Stimulated activated naive B cell treated with anti-CD40 and anti-IgM and Interleukin-4, amounts not matched to agents 10 μg/mL and 1 μg/mL and 100 μg/mL, for 72 hours (primary cell): ENCODE results near the gene BBS9.
"Not testable (repeated sequence)": the region's sequence is repeated elsewhere in the genome, so short reads cannot be mapped to it uniquely, and the experiment has no call there.

Experiments
- ATAC-seq, 2 donors: fragments of 150-1000 bp; cut with Tn5 transposase; replicated peaks; 2 replicates each; pipeline ENCODE4 v1.10.0; 2021; ENCODE audit warnings: moderate library complexity in 1 of 2
- DNase-seq: peaks from one replicate; pipeline ENCODE4 v3.0.0; 2021
- H3K27ac Mint-ChIP-seq: one replicate; pipeline ENCODE4 v1.8.0; 2022; ENCODE audit warnings: mild to moderate bottlenecking, mixed read lengths
- H3K27me3 Mint-ChIP-seq, 2 donors: one replicate each; pipeline ENCODE4 v1.8.0; 2022; ENCODE audit warnings: mixed read lengths in 2 of 2
- H3K36me3 Mint-ChIP-seq, 2 donors: one replicate each; pipeline ENCODE4 v1.8.0; 2022; ENCODE audit warnings: mixed read lengths in 2 of 2, mild to moderate bottlenecking in 1 of 2
- H3K4me1 Mint-ChIP-seq, 2 donors: one replicate each; pipeline ENCODE4 v1.8.0; 2022; ENCODE audit warnings: mixed read lengths in 2 of 2, mild to moderate bottlenecking in 1 of 2
- H3K4me3 Mint-ChIP-seq, 2 donors: one replicate each; pipeline ENCODE4 v1.8.0; 2022; ENCODE audit warnings: mild to moderate bottlenecking in 2 of 2, mixed read lengths in 2 of 2, moderate library complexity in 1 of 2
- H3K9me3 Mint-ChIP-seq, 2 donors: one replicate each; pipeline ENCODE4 v1.8.0; 2022; ENCODE audit warnings: mixed read lengths in 2 of 2, mild to moderate bottlenecking in 1 of 2

BBS9 gene

DNA sequence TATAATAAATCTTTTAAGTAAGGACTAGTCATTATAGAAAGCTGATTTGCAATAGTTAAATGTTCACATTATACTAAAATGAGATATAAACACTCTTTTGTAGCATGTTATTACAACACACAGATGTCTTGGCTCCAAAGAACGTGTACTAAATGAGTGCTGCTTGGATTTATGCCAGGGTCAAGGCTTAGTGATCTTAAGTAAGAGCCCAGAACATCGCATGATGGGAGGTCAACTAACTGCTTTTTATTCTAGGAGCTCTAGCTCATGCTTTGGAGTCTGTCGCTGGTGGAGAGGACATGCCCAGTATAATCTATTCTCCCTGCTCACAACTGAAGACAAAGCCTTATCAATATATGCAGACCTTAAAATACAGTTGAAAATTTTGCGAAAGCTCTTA, 315.1 kb downstream of the BBS9 start:
- no peaks in the 10 kb centered on the region for H3K36me3 Mint-ChIP-seq
- DNase-seq, result no peak
- no peaks in the 10 kb centered on the region for H3K9me3 Mint-ChIP-seq
- no peak overlapping the region for H3K4me3 Mint-ChIP-seq
- no peak for ATAC-seq
- peaks cover 0 to 3% of the 10 kb centered on the region in 2 donors for H3K4me1 Mint-ChIP-seq
- no peak overlapping the region for H3K27ac Mint-ChIP-seq
- no peaks in the 10 kb centered on the region for H3K27me3 Mint-ChIP-seq

- peaks cover 0 to 3% of the 10 kb centered on the region in 2 donors for H3K4me1 Mint-ChIP-seq
- no peak for ATAC-seq
- H3K27me3 Mint-ChIP-seq, result no peaks in the 10 kb centered on the region
- peaks cover 0 to 5% of the 10 kb centered on the region in 2 donors for H3K9me3 Mint-ChIP-seq
- no peak overlapping the region for H3K27ac Mint-ChIP-seq
- H3K4me3 Mint-ChIP-seq, result no peak overlapping the region
- H3K36me3 Mint-ChIP-seq, result peaks cover 0 to 3% of the 10 kb centered on the region in 2 donors
- no peak for DNase-seq
Observed at GRCh38 chr7:33446551-33446950, 317.2 kb downstream of the BBS9 start.

DNA sequence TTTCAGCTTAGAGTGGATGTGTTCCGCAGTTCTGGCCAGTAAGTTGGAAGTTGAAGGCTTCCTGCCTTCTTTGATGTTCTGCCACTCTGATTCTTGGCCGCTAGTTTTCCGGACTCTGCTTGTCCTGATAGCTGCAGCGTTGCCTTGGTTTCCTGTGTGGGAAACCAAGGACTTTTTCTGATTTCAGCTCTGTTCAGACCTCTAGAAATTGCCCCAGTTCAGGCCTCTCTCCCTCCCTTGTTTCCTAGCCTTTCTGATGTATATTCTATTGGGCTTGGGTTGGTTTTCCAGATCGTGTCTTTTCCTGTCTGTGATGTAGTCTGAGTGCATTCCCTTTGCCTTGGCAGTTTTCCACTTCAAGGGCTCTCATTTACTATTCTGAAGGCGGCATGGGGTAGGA, 318.7 kb downstream of the BBS9 start:
- Mint-ChIP-seq H3K36me3 (peaks cover 4 to 7% of the 10 kb centered on the region in 2 donors), H3K9me3 (peaks cover 0 to 7% of the 10 kb centered on the region in 2 donors), H3K27me3 (no peaks in the 10 kb centered on the region), H3K27ac (no peak overlapping the region), H3K4me3 (no peak overlapping the region), H3K4me1 (peaks cover 0 to 3% of the 10 kb centered on the region in 2 donors)
- ATAC-seq (no peak), DNase-seq (no peak)

GRCh38 chr7:33449847-33450246, 320.5 kb downstream of the BBS9 start:
- Mint-ChIP-seq H3K27me3 (no peaks in the 10 kb centered on the region), H3K4me1 (peaks cover 0 to 3% of the 10 kb centered on the region in 2 donors), H3K4me3 (no peak overlapping the region), H3K9me3 (peaks cover 0 to 7% of the 10 kb centered on the region in 2 donors), H3K27ac (no peak overlapping the region), H3K36me3 (peaks cover 4 to 7% of the 10 kb centered on the region in 2 donors)
- no peak for ATAC-seq
- DNase-seq, result no peak

DNA sequence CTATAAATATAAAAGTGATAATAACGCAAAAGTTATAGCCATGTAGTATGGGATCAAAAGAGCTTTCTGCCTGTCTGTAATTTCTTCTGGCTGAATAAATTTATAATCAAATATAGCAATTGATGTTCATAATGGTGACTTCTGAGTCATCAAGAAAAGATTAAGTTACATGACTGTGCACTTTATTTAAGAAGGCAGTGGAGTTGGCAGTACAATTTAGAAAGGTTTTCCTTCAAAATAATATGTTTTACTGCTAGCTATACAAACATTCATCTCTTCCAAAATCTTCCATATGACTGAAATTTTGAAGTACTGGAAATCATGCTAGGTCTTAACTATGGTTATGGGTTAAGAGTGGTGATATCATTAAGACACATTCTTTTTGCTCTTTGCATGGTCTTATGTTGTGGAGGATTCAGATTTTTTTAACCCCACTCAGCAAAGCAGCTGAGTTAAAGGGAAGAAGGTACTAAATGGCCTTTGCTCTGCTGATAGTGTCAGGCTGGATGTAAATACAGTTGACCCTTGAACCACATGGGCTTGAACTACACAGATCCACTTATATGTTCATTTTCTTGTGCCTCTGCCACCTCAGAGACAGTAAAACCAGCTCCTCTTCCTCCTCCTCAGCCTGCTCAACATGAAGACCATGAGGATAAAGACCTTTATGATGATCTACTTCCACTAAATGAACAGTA, 323.6 kb downstream of the BBS9 start:
- no peak for ATAC-seq
- H3K9me3 Mint-ChIP-seq, result peaks cover 0 to 7% of the 10 kb centered on the region in 2 donors
- H3K36me3 Mint-ChIP-seq, result peaks cover 4 to 7% of the 10 kb centered on the region in 2 donors
- no peak overlapping the region for H3K4me3 Mint-ChIP-seq
- no peaks in the 10 kb centered on the region for H3K27me3 Mint-ChIP-seq
- H3K4me1 Mint-ChIP-seq, result peaks cover 0 to 3% of the 10 kb centered on the region in 2 donors
- H3K27ac Mint-ChIP-seq, result no peak overlapping the region
- no peak for DNase-seq

GRCh38 chr7:33457039-33457438, 327.7 kb downstream of the BBS9 start:
- Mint-ChIP-seq H3K4me3 (no peak overlapping the region), H3K27ac (no peak overlapping the region), H3K36me3 (peaks cover 3 to 4% of the 10 kb centered on the region in 2 donors), H3K4me1 (no peaks in the 10 kb centered on the region), H3K9me3 (peaks cover 0 to 2% of the 10 kb centered on the region in 2 donors), H3K27me3 (no peaks in the 10 kb centered on the region)
- ATAC-seq (no peak), DNase-seq (no peak)

DNA sequence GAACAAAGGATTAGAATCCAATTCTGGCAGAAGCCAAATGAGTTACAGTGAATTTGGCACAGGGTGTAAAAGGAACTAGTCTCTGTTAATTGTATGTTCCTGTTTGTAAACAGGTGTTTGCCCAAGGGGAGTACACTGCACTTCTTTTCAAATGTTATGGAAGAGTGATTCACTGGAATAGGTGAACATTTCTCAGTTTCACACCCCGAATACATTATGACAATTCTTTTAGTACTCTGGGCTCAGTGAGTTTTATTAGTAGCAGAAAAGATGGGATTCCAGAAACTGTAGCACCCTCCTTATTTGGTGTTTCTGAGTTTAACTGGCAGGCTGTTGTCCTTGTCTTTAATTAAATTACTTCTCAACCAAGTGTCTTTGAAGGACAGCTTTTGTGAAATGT, 329.2 kb downstream of the BBS9 start:
- DNase-seq, result no peak
- no peaks in the 10 kb centered on the region for H3K9me3 Mint-ChIP-seq
- peaks cover 3 to 5% of the 10 kb centered on the region in 2 donors for H3K4me1 Mint-ChIP-seq
- H3K27me3 Mint-ChIP-seq, result no peaks in the 10 kb centered on the region
- no peak for ATAC-seq
- H3K4me3 Mint-ChIP-seq, result no peak overlapping the region
- H3K27ac Mint-ChIP-seq, result no peak overlapping the region
- no peaks in the 10 kb centered on the region for H3K36me3 Mint-ChIP-seq

DNA sequence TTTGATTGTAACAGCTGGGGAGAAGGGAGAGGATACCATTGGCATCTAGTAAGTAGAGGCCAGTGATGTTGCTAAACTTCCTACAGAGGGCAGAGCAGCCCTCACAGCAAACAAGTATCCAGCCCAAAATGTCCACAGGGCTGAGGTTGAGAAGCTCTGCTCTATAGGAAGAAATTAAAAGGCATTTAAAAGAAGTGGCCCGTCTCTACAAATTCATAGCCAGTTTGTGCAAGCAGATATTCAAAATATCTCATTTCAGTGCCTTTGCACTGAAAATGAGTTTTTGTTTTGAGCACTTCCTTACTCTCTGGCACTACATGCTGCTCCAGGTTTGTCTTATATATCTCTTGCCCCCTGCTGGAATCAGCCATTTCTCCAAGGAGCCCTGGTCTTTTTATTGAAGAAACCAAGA, 330.0 kb downstream of the BBS9 start:
- Mint-ChIP-seq H3K27ac (no peak overlapping the region), H3K36me3 (no peaks in the 10 kb centered on the region), H3K27me3 (no peaks in the 10 kb centered on the region), H3K4me3 (no peak overlapping the region), H3K4me1 (peaks cover 3 to 5% of the 10 kb centered on the region in 2 donors), H3K9me3 (no peaks in the 10 kb centered on the region)
- peak; percentile 71 to 78 for ATAC-seq
- DNase-seq, result no peak

- H3K4me3 Mint-ChIP-seq, result no peak overlapping the region
- no peaks in the 10 kb centered on the region for H3K27me3 Mint-ChIP-seq
- H3K27ac Mint-ChIP-seq, result no peak overlapping the region
- peak in 1 of 2 donors; percentile 68 for ATAC-seq
- peaks cover 0 to 4% of the 10 kb centered on the region in 2 donors for H3K9me3 Mint-ChIP-seq
- DNase-seq, result no peak
- peaks cover 3 to 5% of the 10 kb centered on the region in 2 donors for H3K4me1 Mint-ChIP-seq
- peaks cover 5% of the 10 kb centered on the region in 2 donors for H3K36me3 Mint-ChIP-seq
Observed at GRCh38 chr7:33463131-33463530, 333.8 kb downstream of the BBS9 start.

DNA sequence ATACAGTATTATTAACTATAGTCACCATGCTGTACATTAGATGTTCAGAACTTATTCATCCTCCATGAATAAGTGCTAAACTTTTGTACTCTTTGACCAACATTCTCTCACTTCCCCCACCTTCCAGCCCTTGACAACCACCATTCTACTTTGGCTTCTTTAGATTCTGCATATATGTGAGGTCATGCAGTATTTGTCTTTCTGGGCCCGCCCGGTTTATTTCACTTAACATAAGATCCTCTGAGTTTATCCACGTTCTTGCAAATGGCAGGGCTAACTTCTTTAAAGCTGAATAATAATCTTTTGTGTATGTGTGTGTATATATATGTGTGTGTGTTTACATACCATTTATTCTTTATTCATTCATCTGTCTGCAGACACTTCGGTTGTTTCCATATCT, 336.8 kb downstream of the BBS9 start:
- ATAC-seq, result no peak
- peaks cover 5 to 8% of the 10 kb centered on the region in 2 donors for H3K36me3 Mint-ChIP-seq
- peaks cover 5% of the 10 kb centered on the region in 2 donors for H3K4me1 Mint-ChIP-seq
- no peak overlapping the region for H3K4me3 Mint-ChIP-seq
- peaks cover 0 to 4% of the 10 kb centered on the region in 2 donors for H3K9me3 Mint-ChIP-seq
- no peak for DNase-seq
- H3K27ac Mint-ChIP-seq, result no peak overlapping the region
- H3K27me3 Mint-ChIP-seq, result no peaks in the 10 kb centered on the region

DNA sequence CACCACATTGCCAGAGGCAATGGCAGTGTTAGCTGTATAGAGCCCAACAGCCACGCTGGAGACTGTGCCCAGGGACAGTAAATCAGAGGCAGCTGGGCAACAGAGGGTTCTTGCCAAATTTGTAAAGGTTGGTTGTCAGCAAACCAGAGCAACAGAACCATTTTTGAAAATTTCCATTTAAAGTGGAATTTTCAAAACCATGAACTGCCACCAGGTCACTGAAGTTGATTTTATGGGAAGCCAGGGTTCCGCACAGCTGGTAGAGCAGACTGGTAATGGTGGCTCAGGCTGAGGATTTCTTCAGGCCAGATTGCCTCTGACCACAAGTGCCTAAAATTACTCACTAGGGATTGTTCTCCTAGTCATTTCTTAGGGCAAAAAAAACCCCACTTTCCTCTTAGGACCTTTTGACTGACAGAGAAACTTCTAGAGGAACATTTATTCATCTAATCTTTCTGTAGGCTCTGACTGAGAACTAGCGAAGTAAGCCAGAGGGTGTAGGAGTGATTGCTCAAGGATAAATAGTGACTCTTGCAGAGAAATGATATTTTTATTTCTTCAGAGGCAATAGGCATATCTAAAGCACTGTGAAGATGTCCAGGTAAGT, 342.4 kb downstream of the BBS9 start:
- no peaks in the 10 kb centered on the region for H3K27me3 Mint-ChIP-seq
- peaks cover 4 to 11% of the 10 kb centered on the region in 2 donors for H3K36me3 Mint-ChIP-seq
- no peak overlapping the region for H3K27ac Mint-ChIP-seq
- H3K9me3 Mint-ChIP-seq, result peaks cover 0 to 4% of the 10 kb centered on the region in 2 donors
- DNase-seq (peak; percentile 19), ATAC-seq (peak; percentile 79 to 97)
- H3K4me3 Mint-ChIP-seq, result peak overlapping the region in 1 of 2 donors; percentile 31
- peaks cover 10 to 17% of the 10 kb centered on the region in 2 donors for H3K4me1 Mint-ChIP-seq

GRCh38 chr7:33472348-33473025, 343.1 kb downstream of the BBS9 start:
- Mint-ChIP-seq H3K4me1 (peaks cover 10 to 18% of the 10 kb centered on the region in 2 donors), H3K27ac (no peak overlapping the region), H3K36me3 (peaks cover 4 to 11% of the 10 kb centered on the region in 2 donors), H3K4me3 (no peak overlapping the region), H3K27me3 (no peaks in the 10 kb centered on the region), H3K9me3 (peaks cover 0 to 4% of the 10 kb centered on the region in 2 donors)
- ATAC-seq (no peak), DNase-seq (no peak)

DNA sequence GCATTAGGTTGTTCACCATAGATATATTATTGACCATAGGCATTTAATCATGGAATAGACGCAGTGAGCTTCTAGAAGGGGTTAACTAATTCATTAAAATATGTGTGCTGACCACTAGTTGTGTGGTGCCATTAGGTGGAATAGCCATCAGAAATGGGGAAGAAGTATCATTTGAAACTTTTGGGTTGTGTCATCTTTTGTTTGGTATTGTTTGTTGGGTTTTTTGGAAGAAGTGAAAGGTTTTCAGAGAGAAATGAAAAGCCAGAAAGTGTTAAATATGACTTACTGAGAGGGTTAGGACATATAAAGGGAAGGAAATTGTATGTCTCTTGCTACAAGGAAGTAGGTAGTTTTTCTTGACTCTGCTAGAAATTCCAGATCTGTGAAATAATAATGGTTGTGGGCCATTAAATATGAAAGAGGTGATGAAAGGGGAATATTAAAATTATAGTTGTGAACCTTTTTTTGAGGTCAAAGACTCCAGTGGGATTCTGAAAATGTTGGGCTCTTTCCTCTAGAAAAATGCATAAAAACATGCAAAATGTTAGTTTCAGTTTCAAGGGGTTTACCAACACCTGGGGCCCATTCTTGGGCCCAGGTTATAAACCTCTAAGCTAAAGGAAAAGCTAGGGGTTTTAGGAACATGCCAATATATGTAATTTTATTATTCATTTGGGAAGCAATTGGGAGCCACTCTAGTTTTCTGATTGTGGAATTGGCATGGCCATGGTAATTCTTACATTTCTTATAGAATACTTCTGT, 348.5 kb downstream of the BBS9 start:
- ATAC-seq, result no peak
- Mint-ChIP-seq H3K9me3 (peaks cover 9 to 18% of the 10 kb centered on the region in 2 donors), H3K27ac (peak overlapping the region; percentile 1), H3K27me3 (no peaks in the 10 kb centered on the region), H3K36me3 (peaks cover 9 to 18% of the 10 kb centered on the region in 2 donors), H3K4me1 (peaks cover 7% of the 10 kb centered on the region in 2 donors), H3K4me3 (no peak overlapping the region)
- DNase-seq, result no peak

GRCh38 chr7:33484476-33484875, 355.1 kb downstream of the BBS9 start:
- not testable (repeated sequence) for ATAC-seq, H3K27me3 Mint-ChIP-seq, H3K4me3 Mint-ChIP-seq, H3K27ac Mint-ChIP-seq, DNase-seq
- H3K4me1 Mint-ChIP-seq, result peaks cover 12 to 24% of the 10 kb centered on the region in 2 donors
- H3K9me3 Mint-ChIP-seq, result peaks cover 7 to 12% of the 10 kb centered on the region in 2 donors
- H3K36me3 Mint-ChIP-seq, result peaks cover 10 to 22% of the 10 kb centered on the region in 2 donors
